Suprapubic skin (tissue), 4 donors: ENCODE results near the gene MDFIC. TPM values are rescaled to one million over a fixed set of nuclear protein-coding genes. Genes with fewer than 3 reads are reported as not detected.

Source experiments
- DNase-seq, 2 donors: peaks; one replicate each; pipeline ENCODE4 v3.0.0-alpha.2; 2019; ENCODE audit warnings: low spot score in 2 of 2
- H3K27ac ChIP-seq: fragments of 200-600 bp; sonication (generic); one replicate; pipeline ENCODE4 v1.5.1; 2019
- H3K27me3 ChIP-seq: fragments of 200-600 bp; sonication (generic); one replicate; pipeline ENCODE4 v1.5.1; 2019
- H3K36me3 ChIP-seq: fragments of 200-600 bp; sonication (generic); one replicate; pipeline ENCODE4 v1.5.1; 2019
- H3K4me1 ChIP-seq: fragments of 200-600 bp; sonication (generic); one replicate; pipeline ENCODE4 v1.5.1; 2019
- H3K4me3 ChIP-seq: fragments of 200-600 bp; sonication (generic); one replicate; pipeline ENCODE4 v1.5.1; 2019; ENCODE audit warnings: mild to moderate bottlenecking
- H3K9me3 ChIP-seq: fragments of 200-600 bp; sonication (generic); one replicate; pipeline ENCODE4 v1.5.1; 2019
- EP300 ChIP-seq: sonication (generic); formaldehyde crosslinking; IDR thresholded peaks from one replicate; pipeline ENCODE4 v1.6.1; 2017; ENCODE audit warnings: antibody characterized with exemption
- POLR2A ChIP-seq, 2 donors: fragments of 450-650 bp; IDR thresholded peaks; one replicate each; pipeline ENCODE4 v1.6.1; 2017; ENCODE audit warnings: antibody characterized with exemption in 2 of 2, mild to moderate bottlenecking in 2 of 2, moderate library complexity in 2 of 2
- POLR2AphosphoS5 ChIP-seq, 3 donors: sonication (generic); formaldehyde crosslinking; IDR thresholded peaks; one replicate each; pipeline ENCODE4 v1.6.1; 2017; ENCODE audit warnings: antibody characterized with exemption in 3 of 3
- WGBS: methylation state at CpG from one replicate; pipeline ENCODE4 v1.1.5; 2018; 5-methylcytosine and 5-hydroxymethylcytosine counted together
- total RNA-seq, 4 donors: library from RNA; depleted of rRNA; stranded (reverse); fragments of >200 nt; gene quantifications; one replicate each; pipeline ENCODE4 v1.1.0, GENCODE V29; 2016
- TF ChIP-seq, protein P1 (sequence below), 2 donors: fragments of 200-600 bp in 1 of 2; fragments of 450-650 bp in 1 of 2; sonication (generic) in 1 of 2; IDR thresholded peaks; one replicate each; pipeline ENCODE4 v1.5.1; 2016 to 2019; ENCODE audit warnings: antibody characterized with exemption in 2 of 2, mild to moderate bottlenecking in 1 of 2, moderate library complexity in 1 of 2

MDFIC gene
- total RNA-seq, 4 donors from 2014 or later, result 15.7 to 37.8 (median 28.1) TPM

- Histone ChIP-seq H3K9me3 (no peaks in the 10 kb centered on the region), H3K27me3 (no peaks in the 10 kb centered on the region), H3K4me3 (no peak overlapping the region), H3K4me1 (no peaks in the 10 kb centered on the region), H3K36me3 (no peaks in the 10 kb centered on the region), H3K27ac (no peak overlapping the region)
- 96% methylated on average over 2 of the region's 2 CpGs for WGBS
- DNase-seq, result no peak
- TF ChIP-seq EP300 (no peak), POLR2AphosphoS5 (IDR thresholded peaks at IDR 0.05) (no peak), POLR2A (IDR thresholded peaks at IDR 0.05) (no peak)
- TF ChIP-seq, protein P1, sequence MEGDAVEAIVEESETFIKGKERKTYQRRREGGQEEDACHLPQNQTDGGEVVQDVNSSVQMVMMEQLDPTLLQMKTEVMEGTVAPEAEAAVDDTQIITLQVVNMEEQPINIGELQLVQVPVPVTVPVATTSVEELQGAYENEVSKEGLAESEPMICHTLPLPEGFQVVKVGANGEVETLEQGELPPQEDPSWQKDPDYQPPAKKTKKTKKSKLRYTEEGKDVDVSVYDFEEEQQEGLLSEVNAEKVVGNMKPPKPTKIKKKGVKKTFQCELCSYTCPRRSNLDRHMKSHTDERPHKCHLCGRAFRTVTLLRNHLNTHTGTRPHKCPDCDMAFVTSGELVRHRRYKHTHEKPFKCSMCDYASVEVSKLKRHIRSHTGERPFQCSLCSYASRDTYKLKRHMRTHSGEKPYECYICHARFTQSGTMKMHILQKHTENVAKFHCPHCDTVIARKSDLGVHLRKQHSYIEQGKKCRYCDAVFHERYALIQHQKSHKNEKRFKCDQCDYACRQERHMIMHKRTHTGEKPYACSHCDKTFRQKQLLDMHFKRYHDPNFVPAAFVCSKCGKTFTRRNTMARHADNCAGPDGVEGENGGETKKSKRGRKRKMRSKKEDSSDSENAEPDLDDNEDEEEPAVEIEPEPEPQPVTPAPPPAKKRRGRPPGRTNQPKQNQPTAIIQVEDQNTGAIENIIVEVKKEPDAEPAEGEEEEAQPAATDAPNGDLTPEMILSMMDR (IDR thresholded peaks at IDR 0.05), result no peak
Measured at GRCh38 chr7:114903131-114903530, 18.8 kb upstream of the MDFIC start.

DNA sequence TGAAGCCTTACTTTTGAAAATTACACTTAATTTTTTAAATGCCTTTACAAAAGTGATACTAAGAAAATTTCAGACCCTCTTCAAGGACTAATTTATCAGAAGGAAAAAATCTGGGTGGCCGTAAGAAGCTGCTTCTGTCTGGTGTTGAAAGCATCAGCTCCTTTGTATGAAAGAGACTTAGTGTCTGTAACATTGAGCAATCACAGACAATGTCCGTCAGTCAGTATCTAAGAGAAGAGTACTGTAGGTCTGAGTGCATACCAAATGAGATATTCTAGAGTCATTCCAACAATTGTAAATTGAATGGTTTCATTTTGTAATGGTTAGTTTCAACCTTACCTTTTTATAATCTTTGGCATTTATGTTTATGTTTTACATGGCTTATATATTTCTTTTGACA lies 11.1 kb upstream of the MDFIC start:
- 61% methylated on average over 2 of the region's 2 CpGs for WGBS
- H3K36me3 ChIP-seq, result no peaks in the 10 kb centered on the region
- no peak for DNase-seq
- H3K27me3 ChIP-seq, result no peaks in the 10 kb centered on the region
- no peaks in the 10 kb centered on the region for H3K4me1 ChIP-seq
- TF ChIP-seq POLR2A (IDR thresholded peaks at IDR 0.05) (no peak), EP300 (no peak)
- no peaks in the 10 kb centered on the region for H3K9me3 ChIP-seq
- no peak overlapping the region for H3K4me3 ChIP-seq
- H3K27ac ChIP-seq, result no peak overlapping the region

- no peaks in the 10 kb centered on the region for H3K4me1 ChIP-seq
- no peaks in the 10 kb centered on the region for H3K27me3 ChIP-seq
- H3K27ac ChIP-seq, result no peak overlapping the region
- no peak for DNase-seq
- no peaks in the 10 kb centered on the region for H3K36me3 ChIP-seq
- H3K9me3 ChIP-seq, result no peaks in the 10 kb centered on the region
- TF ChIP-seq POLR2AphosphoS5 (IDR thresholded peaks at IDR 0.05), result no peak
- TF ChIP-seq POLR2A (IDR thresholded peaks at IDR 0.05), result no peak
- TF ChIP-seq EP300, result no peak
- TF ChIP-seq, protein P1 (IDR thresholded peaks at IDR 0.05), result no peak
- H3K4me3 ChIP-seq, result no peak overlapping the region
- WGBS, result 57% methylated on average over 4 of the region's 4 CpGs
Measured at GRCh38 chr7:114911411-114911810, 10.5 kb upstream of the MDFIC start.

GRCh38 chr7:114916261-114916892 lies 5.5 kb upstream of the MDFIC start:
- no peak overlapping the region for H3K27ac ChIP-seq
- no peaks in the 10 kb centered on the region for H3K36me3 ChIP-seq
- no peaks in the 10 kb centered on the region for H3K9me3 ChIP-seq
- no peak for DNase-seq
- H3K27me3 ChIP-seq, result no peaks in the 10 kb centered on the region
- WGBS, result 86% methylated on average over 6 of the region's 6 CpGs
- TF ChIP-seq POLR2AphosphoS5 (IDR thresholded peaks at IDR 0.05) (no peak), EP300 (no peak), POLR2A (IDR thresholded peaks at IDR 0.05) (no peak)
- TF ChIP-seq, protein P1 (IDR thresholded peaks at IDR 0.05), result no peak
- H3K4me1 ChIP-seq, result no peaks in the 10 kb centered on the region
- H3K4me3 ChIP-seq, result no peak overlapping the region

- H3K4me1 ChIP-seq, result peaks cover 5% of the 10 kb centered on the region
- WGBS, result 38% methylated on average over 4 of the region's 4 CpGs
- no peak overlapping the region for H3K4me3 ChIP-seq
- no peaks in the 10 kb centered on the region for H3K9me3 ChIP-seq
- no peak for TF ChIP-seq EP300
- no peak for TF ChIP-seq POLR2AphosphoS5 (IDR thresholded peaks at IDR 0.05)
- TF ChIP-seq POLR2A (IDR thresholded peaks at IDR 0.05), result no peak
- TF ChIP-seq, protein P1 (IDR thresholded peaks at IDR 0.05), result no peak
- H3K36me3 ChIP-seq, result no peaks in the 10 kb centered on the region
- no peaks in the 10 kb centered on the region for H3K27me3 ChIP-seq
- no peak for DNase-seq
- H3K27ac ChIP-seq, result no peak overlapping the region
Measured at GRCh38 chr7:114917211-114917839, 4.6 kb upstream of the MDFIC start.
